Measurements from ENCODE around the gene EEF1A2. TPM values are rescaled to one million over a fixed set of nuclear protein-coding genes. Genes with fewer than 3 reads are reported as not detected.

The EEF1A2 gene
- total RNA-seq, 1 donor from 2014 or later: 20.0 TPM

GRCh38 chr20:63444548-63444947 lies 54.3 kb downstream of the EEF1A2 start:
- no peak for DNase-seq (ENCODE audit: low read depth)
- TF ChIP-seq CTCF (conservative IDR thresholded peaks at IDR 0.05; ENCODE audit: low read depth, low read length): no peak
- no peak overlapping the region for H3K4me3 ChIP-seq (ENCODE audit: low read depth, low read length)

GRCh38 chr20:63443606-63444395 lies 55.1 kb downstream of the EEF1A2 start:
- no peak for TF ChIP-seq CTCF (conservative IDR thresholded peaks at IDR 0.05; ENCODE audit: low read depth, low read length)
- no peak for DNase-seq (ENCODE audit: low read depth)
- H3K4me3 ChIP-seq (ENCODE audit: low read depth, low read length): no peak overlapping the region

GRCh38 chr20:63442100-63442493 lies 56.8 kb downstream of the EEF1A2 start:
- no peak overlapping the region for H3K4me3 ChIP-seq (ENCODE audit: low read depth, low read length)
- TF ChIP-seq CTCF (conservative IDR thresholded peaks at IDR 0.05; ENCODE audit: low read depth, low read length): peak; percentile 56
- DNase-seq (ENCODE audit: low read depth): no peak

- DNase-seq (ENCODE audit: low read depth): no peak
- no peak for TF ChIP-seq CTCF (conservative IDR thresholded peaks at IDR 0.05; ENCODE audit: low read depth, low read length)
- no peak overlapping the region for H3K4me3 ChIP-seq (ENCODE audit: low read depth, low read length)
These were observed 57.5 kb downstream of the EEF1A2 start for GRCh38 chr20:63441136-63442099.

GRCh38 chr20:63440366-63440955 lies 58.4 kb downstream of the EEF1A2 start:
- no peak overlapping the region for H3K4me3 ChIP-seq (ENCODE audit: low read depth, low read length)
- no peak for DNase-seq (ENCODE audit: low read depth)
- TF ChIP-seq CTCF (conservative IDR thresholded peaks at IDR 0.05; ENCODE audit: low read depth, low read length): no peak

- DNase-seq (ENCODE audit: low read depth): no peak
- H3K4me3 ChIP-seq (ENCODE audit: low read depth, low read length): no peak overlapping the region
- TF ChIP-seq CTCF (conservative IDR thresholded peaks at IDR 0.05; ENCODE audit: low read depth, low read length): no peak
These were observed 59.0 kb downstream of the EEF1A2 start for GRCh38 chr20:63439866-63440265.
